ENCODE measurements around the gene MIA2. TPM values are rescaled to one million over a fixed set of nuclear protein-coding genes. Genes with fewer than 3 reads are reported as not detected.

MIA2 gene
- polyA plus RNA-seq, 1 experiment = 16.5 TPM

DNA sequence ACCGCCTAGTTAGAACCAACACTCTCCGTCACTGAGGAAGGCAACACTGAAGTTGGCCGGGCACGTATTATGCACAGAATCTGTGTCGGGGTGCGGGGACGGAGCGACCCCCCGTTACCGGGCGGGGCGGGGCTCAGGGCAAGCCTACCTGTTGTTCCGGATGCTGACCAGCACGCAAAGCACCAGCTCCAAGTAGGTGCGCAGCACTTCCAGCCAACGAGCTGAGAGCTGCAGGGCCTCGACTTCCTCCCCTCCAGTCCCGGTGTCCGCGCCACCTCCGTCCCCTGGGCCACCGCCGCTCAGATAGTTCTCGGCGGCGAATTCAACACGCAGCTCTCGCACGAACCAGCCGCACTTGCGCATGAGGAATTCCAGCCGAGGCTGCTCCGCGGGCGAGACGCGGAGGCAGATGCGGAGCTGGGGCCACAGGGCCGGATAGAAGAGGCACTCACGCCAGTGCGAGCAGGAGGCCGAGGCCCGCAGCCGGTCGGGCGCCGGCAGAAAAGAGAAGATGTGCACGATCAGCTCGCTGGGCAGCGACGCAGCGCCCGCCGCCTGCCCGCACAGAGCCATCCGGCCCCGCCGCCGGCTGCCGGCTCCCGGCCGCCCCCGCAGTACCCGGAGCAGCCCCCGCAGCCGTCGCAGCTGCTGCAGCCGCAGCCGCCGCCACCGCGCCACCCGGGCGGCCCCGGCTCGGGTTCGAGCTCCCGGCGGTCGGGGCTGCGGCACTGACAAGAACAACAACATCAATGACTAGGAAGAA, 197.9 kb downstream of the MIA2 start:
- DNase-seq (ENCODE audit: low read depth, low spot score) = no peak
- Histone ChIP-seq H3K27ac (ENCODE audit: low read depth, low read length) (peak overlapping the region; percentile 100), H3K9me3 (ENCODE audit: control insufficient read depth, insufficient read depth, low read length) (no peaks in the 10 kb centered on the region), H3K4me3 (ENCODE audit: low read depth, low read length) (peak overlapping the region; percentile 94), H3K27me3 (ENCODE audit: control insufficient read depth, insufficient read depth, low read length) (no peaks in the 10 kb centered on the region)
- no peak for TF ChIP-seq CTCF (IDR thresholded peaks at IDR 0.05; ENCODE audit: low read depth, low read length)
- POLR2A ChIA-PET = interaction anchor here (0.6 to 1.8 kb wide), 7 partner anchors 11 to 318 kb away, joined by 3 to 8 read pairs (median 4); partner anchors contain the start of genes PNN and TRAPPC6B
- CTCF ChIA-PET = no interaction called here

GRCh38 chr14:39432179-39432618, 198.5 kb downstream of the MIA2 start, which contains the start of gene FBXO33:
Gene FBXO33, minus strand, starts transcription at chr14:39432433. Its CDS starts 271 bp downstream, at chr14:39432162.
- no peaks in the 10 kb centered on the region for H3K9me3 ChIP-seq (ENCODE audit: control insufficient read depth, insufficient read depth, low read length)
- peak within 1 kb of the TSS; percentile 100 for H3K27ac ChIP-seq (ENCODE audit: low read depth, low read length)
- peak; percentile 92 for DNase-seq (ENCODE audit: low read depth, low spot score)
- peak within 1 kb of the TSS; percentile 94 for H3K4me3 ChIP-seq (ENCODE audit: low read depth, low read length)
- CTCF ChIA-PET = no interaction called here
- H3K27me3 ChIP-seq (ENCODE audit: control insufficient read depth, insufficient read depth, low read length) = no peaks in the 10 kb centered on the region
- TF ChIP-seq CTCF (IDR thresholded peaks at IDR 0.05; ENCODE audit: low read depth, low read length) = no peak
- POLR2A ChIA-PET = interaction anchor here (0.6 to 1.8 kb wide), 8 partner anchors 10 to 330 kb away, joined by 3 to 8 read pairs (median 5); partner anchors contain the start of genes PNN, SEC23A and TRAPPC6B

DNA sequence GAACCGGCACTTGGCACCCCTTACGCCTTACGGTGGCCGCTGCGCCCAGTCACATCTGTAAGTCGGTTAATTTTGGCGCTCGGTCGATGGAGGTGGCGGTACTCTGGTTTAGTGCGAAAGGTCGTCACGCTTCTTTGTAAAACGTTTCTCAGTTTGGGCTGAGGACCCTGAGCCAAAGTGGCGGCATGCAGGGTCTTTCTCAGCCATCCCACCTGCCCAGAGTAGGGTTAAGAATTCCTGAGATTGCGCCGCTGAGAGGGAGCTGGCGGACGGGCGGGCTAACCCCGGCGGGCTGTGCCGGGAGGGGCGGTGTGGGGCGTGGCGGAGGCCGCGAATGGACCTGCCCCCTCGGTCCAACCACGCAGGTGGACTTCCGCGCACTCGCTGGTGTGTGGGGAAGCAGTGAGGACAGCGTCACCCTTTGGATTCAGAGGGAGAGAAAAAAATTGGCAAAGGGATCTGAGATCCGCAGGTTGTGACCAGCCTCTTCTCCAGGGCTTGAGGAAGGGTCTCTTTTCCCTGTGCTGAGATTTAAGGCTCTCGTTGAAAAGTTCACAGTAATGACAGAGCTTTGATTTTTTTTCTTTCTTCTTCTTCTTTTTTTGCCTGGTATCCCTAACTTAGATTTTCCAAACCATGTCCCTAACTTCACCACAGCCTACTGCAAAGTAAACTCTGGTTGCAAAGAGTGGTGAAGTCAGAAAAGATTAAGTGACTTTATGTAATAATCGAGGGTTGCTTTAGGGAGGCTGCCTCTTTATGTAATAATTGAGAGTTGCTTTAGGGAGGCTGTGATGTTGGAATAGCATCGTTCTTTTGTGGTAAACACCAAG, 199.1 kb downstream of the MIA2 start:
- peak; percentile 14; the same call in 1 of the 2 replicates for TF ChIP-seq CTCF (IDR thresholded peaks at IDR 0.05; ENCODE audit: low read depth, low read length)
- peak overlapping the region; percentile 82 for H3K27ac ChIP-seq (ENCODE audit: low read depth, low read length)
- CTCF ChIA-PET = interaction anchor here (0.7 kb wide), 1 partner anchor 11 kb away, joined by 3 read pairs; no protein-coding TSS in a partner anchor
- H3K4me3 ChIP-seq (ENCODE audit: low read depth, low read length) = peak overlapping the region; percentile 80
- H3K9me3 ChIP-seq (ENCODE audit: control insufficient read depth, insufficient read depth, low read length) = no peaks in the 10 kb centered on the region
- no peak for DNase-seq (ENCODE audit: low read depth, low spot score)
- H3K27me3 ChIP-seq (ENCODE audit: control insufficient read depth, insufficient read depth, low read length) = no peaks in the 10 kb centered on the region
- POLR2A ChIA-PET = interaction anchor here (1.1 to 1.8 kb wide), 8 partner anchors 9 to 330 kb away, joined by 3 to 9 read pairs (median 6); partner anchors contain the start of genes GEMIN2, PNN, SEC23A and TRAPPC6B

DNA sequence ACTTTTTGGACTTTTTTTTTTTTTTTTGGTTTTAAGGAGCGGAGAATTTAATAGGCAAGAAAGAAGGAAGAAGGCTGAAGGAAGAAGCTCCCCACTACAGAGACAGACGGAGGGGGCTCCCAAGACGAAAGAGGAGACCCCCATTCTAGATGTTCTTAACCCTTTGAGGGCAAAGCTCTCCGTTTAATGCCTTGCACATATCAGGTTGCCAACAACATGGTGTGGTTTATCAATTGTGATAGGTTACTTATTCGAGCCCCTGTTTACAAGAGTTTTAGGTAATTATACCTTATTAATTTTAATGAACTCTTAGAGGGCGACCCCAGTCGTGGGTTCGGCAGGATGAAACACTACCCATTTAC, 199.7 kb downstream of the MIA2 start:
- H3K27ac ChIP-seq (ENCODE audit: low read depth, low read length) = no peak overlapping the region
- TF ChIP-seq CTCF (IDR thresholded peaks at IDR 0.05; ENCODE audit: low read depth, low read length) = no peak
- no peak for DNase-seq (ENCODE audit: low read depth, low spot score)
- H3K4me3 ChIP-seq (ENCODE audit: low read depth, low read length) = peak overlapping the region; percentile 80
- H3K9me3 ChIP-seq (ENCODE audit: control insufficient read depth, insufficient read depth, low read length) = no peaks in the 10 kb centered on the region
- no peaks in the 10 kb centered on the region for H3K27me3 ChIP-seq (ENCODE audit: control insufficient read depth, insufficient read depth, low read length)
- ChIA-PET CTCF (interaction anchor here (0.7 kb wide), 1 partner anchor 11 kb away, joined by 3 read pairs; no protein-coding TSS in a partner anchor), POLR2A (interaction anchor here (1.1 to 1.3 kb wide), 2 partner anchors 319 to 331 kb away, joined by 6 to 9 read pairs; partner anchors contain the start of genes GEMIN2 and SEC23A)
